GM12891 (cell line): ENCODE measurements around the gene MYLK.

Source experiments
- POLR2A ChIP-seq: IDR thresholded peaks from 2 replicates; pipeline ENCODE4 v1.6.1; 2011; ENCODE audit warnings: low read depth, low read length, control low read depth
- POLR2AphosphoS5 ChIP-seq: IDR thresholded peaks from 2 replicates; pipeline ENCODE4 v1.6.1; 2011; ENCODE audit warnings: low read depth, low read length, control low read depth
- POU2F2 ChIP-seq: IDR thresholded peaks from 2 replicates; pipeline ENCODE4 v1.6.1; 2011; ENCODE audit warnings: low read depth, mild to moderate bottlenecking, control low read depth, low read length, moderate library complexity
- SPI1 ChIP-seq: IDR thresholded peaks from 2 replicates; pipeline ENCODE4 v1.6.1; 2011; ENCODE audit warnings: low read depth, low read length, control low read depth
- TAF1 ChIP-seq: IDR thresholded peaks from 2 replicates; pipeline ENCODE4 v1.6.1; 2011; ENCODE audit warnings: low read depth, low read length, control low read depth

DNA sequence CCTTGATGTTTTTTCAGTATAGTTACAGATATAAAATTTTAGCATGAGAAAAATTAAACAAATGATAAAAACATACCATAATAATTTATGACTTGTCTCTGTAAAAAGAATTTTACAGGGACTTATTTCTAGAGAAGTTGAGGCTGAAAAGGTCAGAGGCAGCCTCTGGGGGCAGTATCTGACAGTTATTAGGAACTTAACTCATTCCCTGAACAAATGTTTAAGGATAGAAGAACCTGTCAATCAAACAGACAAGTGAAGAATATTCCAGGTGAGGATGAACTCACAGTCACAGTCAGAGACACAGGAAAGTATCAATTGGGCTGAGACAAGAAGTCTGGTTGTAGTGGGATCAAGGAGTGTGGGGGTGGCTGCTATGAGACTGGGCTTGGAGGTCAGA lies 7.3 kb downstream of the MYLK start:
- no peak for TF ChIP-seq SPI1
- TF ChIP-seq POLR2A = no peak
- no peak for TF ChIP-seq POU2F2
- TF ChIP-seq POLR2AphosphoS5 = no peak
- no peak for TF ChIP-seq TAF1
